ENCODE data around the gene LETM1.

The LETM1 gene

GRCh38 chr4:1792832-1793495 is 63.0 kb downstream of the LETM1 start, which contains the start of gene FGFR3:
Gene FGFR3, plus strand, starts transcription at chr4:1793293. Its CDS starts 642 bp downstream, at chr4:1793935.
- peak; percentile 73 for DNase-seq

GRCh38 chr4:1792158-1792831 is 63.7 kb downstream of the LETM1 start:
- no peak for DNase-seq

GRCh38 chr4:1790005-1790404 is 66.0 kb downstream of the LETM1 start:
- DNase-seq: no peak

GRCh38 chr4:1789552-1789951 is 66.4 kb downstream of the LETM1 start:
- DNase-seq: no peak

- no peak for DNase-seq
Measured at GRCh38 chr4:1788254-1788973, 67.5 kb downstream of the LETM1 start.

- no peak for DNase-seq
Measured at GRCh38 chr4:1787411-1788077, 68.4 kb downstream of the LETM1 start.

- no peak for DNase-seq
Measured at GRCh38 chr4:1786544-1787362, 69.2 kb downstream of the LETM1 start.

GRCh38 chr4:1785592-1785991 is 70.4 kb downstream of the LETM1 start:
- DNase-seq: no peak

GRCh38 chr4:1784789-1785591 is 71.0 kb downstream of the LETM1 start:
- DNase-seq: no peak

GRCh38 chr4:1784395-1784788 is 71.6 kb downstream of the LETM1 start:
- DNase-seq: no peak

GRCh38 chr4:1783970-1784369 is 72.0 kb downstream of the LETM1 start:
- DNase-seq: no peak

GRCh38 chr4:1783015-1783414 is 72.9 kb downstream of the LETM1 start:
- DNase-seq: no peak

- DNase-seq: no peak
Measured at GRCh38 chr4:1780435-1780834, 75.5 kb downstream of the LETM1 start.

GRCh38 chr4:1779588-1780382 is 76.2 kb downstream of the LETM1 start:
- DNase-seq: no peak

- DNase-seq: no peak
Measured at GRCh38 chr4:1778642-1779392, 77.1 kb downstream of the LETM1 start.

GRCh38 chr4:1777822-1778641 is 77.9 kb downstream of the LETM1 start:
- DNase-seq: no peak

GRCh38 chr4:1776521-1777161 is 79.3 kb downstream of the LETM1 start:
- no peak for DNase-seq

- no peak for DNase-seq
Measured at GRCh38 chr4:1775731-1776500, 80.0 kb downstream of the LETM1 start.

Measured in activated CD8-positive, alpha-beta memory T cell treated with anti-CD3 and anti-CD28 coated beads, Interleukin-2, amount 50 U/mL, for 48 hours (primary cell).